Measurements from ENCODE around the gene OR2AT4.

Gene OR2AT4

DNA sequence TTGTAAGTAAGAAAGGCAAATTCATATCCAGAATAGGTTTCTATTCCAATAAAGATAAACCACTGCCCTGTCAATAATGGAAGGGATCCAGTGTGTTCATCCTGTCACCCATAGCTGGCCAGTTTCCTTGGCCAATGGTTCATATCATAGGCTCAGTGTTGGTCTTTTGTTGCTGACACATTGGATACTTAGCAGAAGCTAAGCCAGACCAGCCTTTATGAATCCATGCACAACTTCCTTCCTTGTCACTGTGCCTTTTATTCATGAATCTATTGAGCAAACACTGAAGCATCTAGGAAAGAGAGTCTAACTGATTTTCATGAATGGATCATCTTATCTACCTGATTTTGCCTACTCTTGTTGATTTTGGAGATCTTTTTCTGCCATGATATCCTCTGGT, 20.0 kb downstream of the OR2AT4 start:
- no peak overlapping the region for H3K4me3 ChIP-seq (ENCODE audit: low read length)
- H3K9ac ChIP-seq (ENCODE audit: low read length), result no peak overlapping the region
- H3K27ac ChIP-seq (ENCODE audit: low read depth, low read length), result no peak overlapping the region
- H3K27me3 ChIP-seq (ENCODE audit: control insufficient read depth, insufficient read depth, low read length), result no peaks in the 10 kb centered on the region
- H3K4me1 ChIP-seq (ENCODE audit: control insufficient read depth, insufficient read depth, low read length), result no peaks in the 10 kb centered on the region
- no peaks in the 10 kb centered on the region for H3K36me3 ChIP-seq (ENCODE audit: control insufficient read depth, insufficient read depth, low read length)

GRCh38 chr11:75073459-75074190, 23.1 kb downstream of the OR2AT4 start:
- Histone ChIP-seq H3K27ac (ENCODE audit: low read depth, low read length) (no peak overlapping the region), H3K4me1 (ENCODE audit: control insufficient read depth, insufficient read depth, low read length) (no peaks in the 10 kb centered on the region), H3K4me3 (ENCODE audit: low read length) (no peak overlapping the region), H3K27me3 (ENCODE audit: control insufficient read depth, insufficient read depth, low read length) (no peaks in the 10 kb centered on the region), H3K9ac (ENCODE audit: low read length) (no peak overlapping the region), H3K36me3 (ENCODE audit: control insufficient read depth, insufficient read depth, low read length) (no peaks in the 10 kb centered on the region)

- no peak overlapping the region for H3K9ac ChIP-seq (ENCODE audit: low read length)
- H3K4me3 ChIP-seq (ENCODE audit: low read length), result no peak overlapping the region
- no peak overlapping the region for H3K27ac ChIP-seq (ENCODE audit: low read depth, low read length)
- no peaks in the 10 kb centered on the region for H3K36me3 ChIP-seq (ENCODE audit: control insufficient read depth, insufficient read depth, low read length)
- no peaks in the 10 kb centered on the region for H3K4me1 ChIP-seq (ENCODE audit: control insufficient read depth, insufficient read depth, low read length)
- H3K27me3 ChIP-seq (ENCODE audit: control insufficient read depth, insufficient read depth, low read length), result no peaks in the 10 kb centered on the region
These were observed 24.1 kb downstream of the OR2AT4 start for GRCh38 chr11:75072582-75072981.

DNA sequence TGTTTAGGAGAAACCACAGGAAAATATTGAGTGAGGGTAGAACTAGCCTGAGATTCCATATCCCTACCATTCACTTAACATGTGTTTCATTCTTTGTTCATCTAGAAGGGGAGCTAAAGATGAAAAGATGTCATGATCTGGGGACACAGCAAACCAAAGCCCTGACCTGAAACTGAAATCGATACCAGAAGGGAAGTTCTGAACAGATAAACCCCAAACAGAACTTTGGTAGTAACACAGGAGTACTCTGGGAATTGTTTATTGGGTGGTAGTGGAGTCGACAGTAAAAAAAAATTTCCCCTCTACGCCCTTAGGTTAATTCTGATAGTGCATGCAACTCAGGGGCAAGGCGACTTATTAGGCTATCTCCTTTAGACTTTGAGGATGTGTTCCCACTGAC, 27.2 kb downstream of the OR2AT4 start:
- Histone ChIP-seq H3K36me3 (ENCODE audit: control insufficient read depth, insufficient read depth, low read length) (no peaks in the 10 kb centered on the region), H3K4me1 (ENCODE audit: control insufficient read depth, insufficient read depth, low read length) (no peaks in the 10 kb centered on the region), H3K4me3 (ENCODE audit: low read length) (no peak overlapping the region), H3K27ac (ENCODE audit: low read depth, low read length) (no peak overlapping the region), H3K9ac (ENCODE audit: low read length) (no peak overlapping the region), H3K27me3 (ENCODE audit: control insufficient read depth, insufficient read depth, low read length) (no peaks in the 10 kb centered on the region)

- H3K27me3 ChIP-seq (ENCODE audit: control insufficient read depth, insufficient read depth, low read length), result no peaks in the 10 kb centered on the region
- H3K9ac ChIP-seq (ENCODE audit: low read length), result no peak overlapping the region
- H3K4me3 ChIP-seq (ENCODE audit: low read length), result no peak overlapping the region
- no peak overlapping the region for H3K27ac ChIP-seq (ENCODE audit: low read depth, low read length)
- H3K36me3 ChIP-seq (ENCODE audit: control insufficient read depth, insufficient read depth, low read length), result no peaks in the 10 kb centered on the region
- H3K4me1 ChIP-seq (ENCODE audit: control insufficient read depth, insufficient read depth, low read length), result no peaks in the 10 kb centered on the region
These were observed 27.7 kb downstream of the OR2AT4 start for GRCh38 chr11:75068993-75069392.

GRCh38 chr11:75068559-75068958, 28.1 kb downstream of the OR2AT4 start:
- Histone ChIP-seq H3K27ac (ENCODE audit: low read depth, low read length) (no peak overlapping the region), H3K4me1 (ENCODE audit: control insufficient read depth, insufficient read depth, low read length) (no peaks in the 10 kb centered on the region), H3K4me3 (ENCODE audit: low read length) (no peak overlapping the region), H3K27me3 (ENCODE audit: control insufficient read depth, insufficient read depth, low read length) (no peaks in the 10 kb centered on the region), H3K9ac (ENCODE audit: low read length) (no peak overlapping the region), H3K36me3 (ENCODE audit: control insufficient read depth, insufficient read depth, low read length) (no peaks in the 10 kb centered on the region)

- Histone ChIP-seq H3K9ac (ENCODE audit: low read length) (no peak overlapping the region), H3K36me3 (ENCODE audit: control insufficient read depth, insufficient read depth, low read length) (no peaks in the 10 kb centered on the region), H3K4me1 (ENCODE audit: control insufficient read depth, insufficient read depth, low read length) (no peaks in the 10 kb centered on the region), H3K4me3 (ENCODE audit: low read length) (no peak overlapping the region), H3K27ac (ENCODE audit: low read depth, low read length) (no peak overlapping the region), H3K27me3 (ENCODE audit: control insufficient read depth, insufficient read depth, low read length) (no peaks in the 10 kb centered on the region)
These were observed 30.6 kb downstream of the OR2AT4 start for GRCh38 chr11:75066061-75066460.

DNA sequence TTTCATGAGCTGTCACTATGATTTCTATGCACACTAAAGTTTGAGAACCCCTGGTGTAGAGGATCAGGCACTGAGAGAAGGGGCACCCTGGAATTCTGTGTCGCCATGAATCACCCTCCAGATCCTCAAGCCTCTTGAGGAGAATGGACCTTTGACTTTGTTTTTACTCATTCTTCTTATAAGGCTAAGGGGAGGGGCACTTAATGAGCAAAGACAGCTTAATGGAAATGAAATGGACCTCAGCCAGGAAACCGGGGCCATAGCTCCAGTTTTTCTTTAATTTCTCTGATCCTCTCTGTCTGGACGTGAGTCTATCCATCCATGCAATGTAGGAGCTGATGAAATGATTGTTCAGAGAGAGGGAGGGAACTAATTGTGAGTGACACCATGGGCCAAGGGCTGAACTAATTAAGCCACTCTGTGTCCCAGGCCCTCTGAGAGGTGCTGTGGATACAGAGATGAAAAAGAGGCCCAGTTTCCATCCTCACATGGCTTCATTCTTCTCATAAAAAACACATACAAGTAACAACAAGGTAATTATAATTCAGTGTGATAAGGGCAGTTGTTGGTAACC, 32.8 kb downstream of the OR2AT4 start:
- no peaks in the 10 kb centered on the region for H3K36me3 ChIP-seq (ENCODE audit: control insufficient read depth, insufficient read depth, low read length)
- no peaks in the 10 kb centered on the region for H3K27me3 ChIP-seq (ENCODE audit: control insufficient read depth, insufficient read depth, low read length)
- no peak overlapping the region for H3K9ac ChIP-seq (ENCODE audit: low read length)
- no peaks in the 10 kb centered on the region for H3K4me1 ChIP-seq (ENCODE audit: control insufficient read depth, insufficient read depth, low read length)
- H3K27ac ChIP-seq (ENCODE audit: low read depth, low read length), result no peak overlapping the region
- H3K4me3 ChIP-seq (ENCODE audit: low read length), result no peak overlapping the region

GRCh38 chr11:75059299-75059698, 37.4 kb downstream of the OR2AT4 start:
- no peaks in the 10 kb centered on the region for H3K36me3 ChIP-seq (ENCODE audit: control insufficient read depth, insufficient read depth, low read length)
- no peak overlapping the region for H3K9ac ChIP-seq (ENCODE audit: low read length)
- H3K4me3 ChIP-seq (ENCODE audit: low read length), result no peak overlapping the region
- H3K4me1 ChIP-seq (ENCODE audit: control insufficient read depth, insufficient read depth, low read length), result no peaks in the 10 kb centered on the region
- H3K27ac ChIP-seq (ENCODE audit: low read depth, low read length), result no peak overlapping the region
- no peaks in the 10 kb centered on the region for H3K27me3 ChIP-seq (ENCODE audit: control insufficient read depth, insufficient read depth, low read length)

GRCh38 chr11:75056814-75057213, 39.9 kb downstream of the OR2AT4 start:
- Histone ChIP-seq H3K4me3 (ENCODE audit: low read length) (no peak overlapping the region), H3K4me1 (ENCODE audit: control insufficient read depth, insufficient read depth, low read length) (no peaks in the 10 kb centered on the region)

GRCh38 chr11:75055511-75055910, 41.2 kb downstream of the OR2AT4 start:
- no peak overlapping the region for H3K9ac ChIP-seq (ENCODE audit: low read length)
- no peaks in the 10 kb centered on the region for H3K36me3 ChIP-seq (ENCODE audit: control insufficient read depth, insufficient read depth, low read length)
- no peaks in the 10 kb centered on the region for H3K27me3 ChIP-seq (ENCODE audit: control insufficient read depth, insufficient read depth, low read length)
- H3K4me1 ChIP-seq (ENCODE audit: control insufficient read depth, insufficient read depth, low read length), result no peaks in the 10 kb centered on the region
- H3K27ac ChIP-seq (ENCODE audit: low read depth, low read length), result no peak overlapping the region
- H3K4me3 ChIP-seq (ENCODE audit: low read length), result no peak overlapping the region

More at GRCh38 chr11:75056814-75057213, 39.9 kb downstream of the OR2AT4 start:
- no peak overlapping the region for H3K27ac ChIP-seq (ENCODE audit: low read depth, low read length)
- H3K36me3 ChIP-seq (ENCODE audit: control insufficient read depth, insufficient read depth, low read length), result no peaks in the 10 kb centered on the region
- no peaks in the 10 kb centered on the region for H3K27me3 ChIP-seq (ENCODE audit: control insufficient read depth, insufficient read depth, low read length)
- no peak overlapping the region for H3K9ac ChIP-seq (ENCODE audit: low read length)

- no peaks in the 10 kb centered on the region for H3K27me3 ChIP-seq (ENCODE audit: control insufficient read depth, insufficient read depth, low read length)
- H3K4me3 ChIP-seq (ENCODE audit: low read length), result no peak overlapping the region
- H3K36me3 ChIP-seq (ENCODE audit: control insufficient read depth, insufficient read depth, low read length), result no peaks in the 10 kb centered on the region
- no peak overlapping the region for H3K9ac ChIP-seq (ENCODE audit: low read length)
- H3K27ac ChIP-seq (ENCODE audit: low read depth, low read length), result no peak overlapping the region
- H3K4me1 ChIP-seq (ENCODE audit: control insufficient read depth, insufficient read depth, low read length), result no peaks in the 10 kb centered on the region
These were observed 44.2 kb downstream of the OR2AT4 start for GRCh38 chr11:75052457-75052856.

DNA sequence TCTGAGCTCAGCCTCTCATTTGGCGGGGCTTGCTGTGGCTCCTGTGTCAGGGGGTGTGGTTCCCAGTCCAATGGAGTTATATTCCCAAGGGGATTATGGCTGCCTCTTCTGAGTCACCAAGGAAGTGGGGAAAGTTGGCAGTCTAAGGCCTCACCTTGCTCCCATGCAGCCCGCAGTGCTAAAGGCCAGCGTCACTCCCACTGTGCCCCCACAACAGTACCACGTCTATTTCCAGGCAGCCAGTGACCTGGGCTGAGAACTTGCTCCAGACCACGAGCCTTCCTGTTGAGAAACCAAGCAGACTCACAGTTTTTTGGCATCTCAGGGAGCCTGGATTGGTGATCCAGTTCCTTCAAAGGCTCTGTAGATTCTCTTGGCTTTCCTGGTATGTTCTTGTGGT, 45.6 kb downstream of the OR2AT4 start:
- H3K27me3 ChIP-seq (ENCODE audit: control insufficient read depth, insufficient read depth, low read length), result no peaks in the 10 kb centered on the region
- H3K27ac ChIP-seq (ENCODE audit: low read depth, low read length), result no peak overlapping the region
- no peak overlapping the region for H3K4me3 ChIP-seq (ENCODE audit: low read length)
- H3K9ac ChIP-seq (ENCODE audit: low read length), result no peak overlapping the region
- no peaks in the 10 kb centered on the region for H3K36me3 ChIP-seq (ENCODE audit: control insufficient read depth, insufficient read depth, low read length)
- no peaks in the 10 kb centered on the region for H3K4me1 ChIP-seq (ENCODE audit: control insufficient read depth, insufficient read depth, low read length)

Data from rectal smooth muscle tissue (tissue), 1 donor.